ENCODE measurements around the gene DTX1.
"Not testable (repeated sequence)": the region's sequence is repeated elsewhere in the genome, so short reads cannot be mapped to it uniquely, and the experiment has no call there.

The DTX1 gene

DNA sequence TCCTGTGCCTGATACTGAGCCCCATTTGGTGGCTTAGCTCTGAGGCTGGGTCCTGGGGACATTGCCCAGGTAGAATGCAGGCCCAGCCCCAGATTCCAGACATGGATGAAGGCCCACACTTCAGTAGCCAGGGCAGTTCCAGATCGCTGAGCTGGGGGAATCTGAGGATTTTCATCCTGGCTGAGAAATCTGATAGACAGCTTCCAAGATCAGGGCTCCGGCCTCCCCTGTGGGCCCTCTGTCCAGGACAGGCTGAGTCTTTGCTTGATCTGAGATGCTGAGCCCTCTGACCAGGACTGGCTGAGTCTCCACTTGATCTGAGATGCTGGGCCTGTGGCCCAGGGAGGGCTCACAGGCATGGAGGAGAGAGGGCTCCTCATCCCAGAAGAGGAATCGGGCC lies 82.3 kb downstream of the DTX1 start:
- H3K36me3 ChIP-seq (ENCODE audit: control insufficient read depth, insufficient read depth, low read length) = no peaks in the 10 kb centered on the region
- no peak overlapping the region for H3K9ac ChIP-seq (ENCODE audit: low read depth, low read length)
- peaks cover 14% of the 10 kb centered on the region for H3K27me3 ChIP-seq (ENCODE audit: control insufficient read depth, insufficient read depth, low read length)
- H3K4me1 ChIP-seq (ENCODE audit: control insufficient read depth, insufficient read depth, low read length) = peaks cover 6% of the 10 kb centered on the region
- H3K9me3 ChIP-seq (ENCODE audit: control insufficient read depth, insufficient read depth, low read length) = no peaks in the 10 kb centered on the region
- H3K4me3 ChIP-seq (ENCODE audit: low read depth, low read length) = no peak overlapping the region

- Histone ChIP-seq H3K36me3 (ENCODE audit: control insufficient read depth, insufficient read depth, low read length) (no peaks in the 10 kb centered on the region), H3K9ac (ENCODE audit: low read depth, low read length) (no peak overlapping the region), H3K4me1 (ENCODE audit: control insufficient read depth, insufficient read depth, low read length) (peaks cover 6% of the 10 kb centered on the region), H3K27me3 (ENCODE audit: control insufficient read depth, insufficient read depth, low read length) (peaks cover 4% of the 10 kb centered on the region), H3K4me3 (ENCODE audit: low read depth, low read length) (no peak overlapping the region), H3K9me3 (ENCODE audit: control insufficient read depth, insufficient read depth, low read length) (no peaks in the 10 kb centered on the region)
Observed at GRCh38 chr12:113140706-113141105, 84.2 kb downstream of the DTX1 start.

DNA sequence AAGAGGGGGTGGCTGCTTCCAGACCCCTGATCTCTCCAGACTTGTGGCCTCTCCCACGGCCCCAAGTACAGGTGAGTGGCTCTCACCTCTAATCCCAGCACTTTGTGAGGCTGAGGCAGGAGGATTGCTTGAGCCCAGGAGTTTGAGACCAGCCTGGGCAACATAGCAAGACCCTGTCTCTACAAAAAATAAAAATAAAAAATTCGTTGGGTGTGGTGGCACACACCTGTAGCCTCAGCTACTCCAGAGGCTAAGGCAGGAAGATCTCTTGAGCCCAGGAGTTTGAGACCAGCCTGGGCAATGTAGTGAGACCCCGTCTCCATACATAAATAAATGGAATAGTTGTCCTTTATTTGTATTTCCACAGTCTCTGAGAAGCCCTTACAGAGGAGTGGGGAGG lies 85.2 kb downstream of the DTX1 start:
- H3K4me3 ChIP-seq (ENCODE audit: low read depth, low read length); H3K9ac ChIP-seq (ENCODE audit: low read depth, low read length); H3K27me3 ChIP-seq (ENCODE audit: control insufficient read depth, insufficient read depth, low read length); H3K4me1 ChIP-seq (ENCODE audit: control insufficient read depth, insufficient read depth, low read length); H3K36me3 ChIP-seq (ENCODE audit: control insufficient read depth, insufficient read depth, low read length); H3K9me3 ChIP-seq (ENCODE audit: control insufficient read depth, insufficient read depth, low read length): not testable (repeated sequence)

- no peaks in the 10 kb centered on the region for H3K36me3 ChIP-seq (ENCODE audit: control insufficient read depth, insufficient read depth, low read length)
- H3K27me3 ChIP-seq (ENCODE audit: control insufficient read depth, insufficient read depth, low read length) = no peaks in the 10 kb centered on the region
- H3K4me3 ChIP-seq (ENCODE audit: low read depth, low read length) = no peak overlapping the region
- H3K4me1 ChIP-seq (ENCODE audit: control insufficient read depth, insufficient read depth, low read length) = peaks cover 2% of the 10 kb centered on the region
- no peaks in the 10 kb centered on the region for H3K9me3 ChIP-seq (ENCODE audit: control insufficient read depth, insufficient read depth, low read length)
- no peak overlapping the region for H3K9ac ChIP-seq (ENCODE audit: low read depth, low read length)
Observed at GRCh38 chr12:113142173-113142885, 85.8 kb downstream of the DTX1 start.

- Histone ChIP-seq H3K9me3 (ENCODE audit: control insufficient read depth, insufficient read depth, low read length) (no peaks in the 10 kb centered on the region), H3K9ac (ENCODE audit: low read depth, low read length) (no peak overlapping the region), H3K4me1 (ENCODE audit: control insufficient read depth, insufficient read depth, low read length) (peaks cover 2% of the 10 kb centered on the region), H3K36me3 (ENCODE audit: control insufficient read depth, insufficient read depth, low read length) (no peaks in the 10 kb centered on the region), H3K27me3 (ENCODE audit: control insufficient read depth, insufficient read depth, low read length) (no peaks in the 10 kb centered on the region), H3K4me3 (ENCODE audit: low read depth, low read length) (no peak overlapping the region)
Observed at GRCh38 chr12:113142886-113143332, 86.4 kb downstream of the DTX1 start.

DNA sequence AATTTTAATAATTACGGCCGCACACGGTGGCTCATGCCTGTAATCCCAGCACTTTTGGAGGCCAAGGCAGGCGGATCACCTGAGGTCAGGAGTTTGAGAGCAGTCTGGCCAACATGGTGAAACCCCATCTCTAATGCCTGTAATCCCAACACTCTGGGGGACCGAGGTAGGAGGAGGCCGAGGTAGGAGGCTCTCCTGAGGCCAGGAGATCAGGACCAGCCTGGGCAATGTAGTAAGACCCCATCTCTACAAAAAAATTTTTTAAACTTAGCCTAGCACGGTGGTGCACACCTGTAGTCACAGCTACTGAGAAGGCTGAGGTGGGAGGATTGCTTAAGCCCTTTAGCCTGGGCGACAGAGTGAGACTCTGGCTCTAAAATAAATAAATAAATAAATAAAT lies 87.4 kb downstream of the DTX1 start:
- no peaks in the 10 kb centered on the region for H3K36me3 ChIP-seq (ENCODE audit: control insufficient read depth, insufficient read depth, low read length)
- H3K27me3 ChIP-seq (ENCODE audit: control insufficient read depth, insufficient read depth, low read length) = no peaks in the 10 kb centered on the region
- no peaks in the 10 kb centered on the region for H3K9me3 ChIP-seq (ENCODE audit: control insufficient read depth, insufficient read depth, low read length)
- H3K9ac ChIP-seq (ENCODE audit: low read depth, low read length) = no peak overlapping the region
- no peak overlapping the region for H3K4me3 ChIP-seq (ENCODE audit: low read depth, low read length)
- peaks cover 2% of the 10 kb centered on the region for H3K4me1 ChIP-seq (ENCODE audit: control insufficient read depth, insufficient read depth, low read length)

DNA sequence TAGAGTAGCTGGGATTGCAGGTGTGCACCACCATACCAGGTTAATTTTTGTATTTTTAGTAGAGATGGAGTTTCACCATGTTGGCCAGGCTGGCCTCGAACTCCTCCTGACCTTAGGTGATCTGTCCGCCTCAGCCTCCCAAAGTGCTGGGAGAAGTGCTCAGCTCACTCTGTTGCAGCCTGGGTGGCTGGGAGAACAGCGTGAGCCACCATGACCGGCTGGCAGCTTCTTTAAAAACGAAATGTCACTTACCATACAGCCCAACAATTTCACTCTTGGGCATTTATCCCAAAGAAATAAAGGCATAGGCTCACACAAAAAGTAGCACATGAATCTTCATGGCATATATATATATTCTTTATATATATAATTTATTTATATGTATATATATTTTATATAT lies 88.3 kb downstream of the DTX1 start:
- peaks cover 4% of the 10 kb centered on the region for H3K4me1 ChIP-seq (ENCODE audit: control insufficient read depth, insufficient read depth, low read length)
- no peaks in the 10 kb centered on the region for H3K36me3 ChIP-seq (ENCODE audit: control insufficient read depth, insufficient read depth, low read length)
- peaks cover 1% of the 10 kb centered on the region for H3K27me3 ChIP-seq (ENCODE audit: control insufficient read depth, insufficient read depth, low read length)
- no peak overlapping the region for H3K4me3 ChIP-seq (ENCODE audit: low read depth, low read length)
- no peak overlapping the region for H3K9ac ChIP-seq (ENCODE audit: low read depth, low read length)
- no peaks in the 10 kb centered on the region for H3K9me3 ChIP-seq (ENCODE audit: control insufficient read depth, insufficient read depth, low read length)

GRCh38 chr12:113145720-113146551 lies 89.4 kb downstream of the DTX1 start:
- Histone ChIP-seq H3K9ac (ENCODE audit: low read depth, low read length) (no peak overlapping the region), H3K36me3 (ENCODE audit: control insufficient read depth, insufficient read depth, low read length) (no peaks in the 10 kb centered on the region), H3K27me3 (ENCODE audit: control insufficient read depth, insufficient read depth, low read length) (peaks cover 11% of the 10 kb centered on the region), H3K4me3 (ENCODE audit: low read depth, low read length) (no peak overlapping the region), H3K9me3 (ENCODE audit: control insufficient read depth, insufficient read depth, low read length) (no peaks in the 10 kb centered on the region), H3K4me1 (ENCODE audit: control insufficient read depth, insufficient read depth, low read length) (peaks cover 5% of the 10 kb centered on the region)

GRCh38 chr12:113146999-113147398 lies 90.5 kb downstream of the DTX1 start:
- no peak overlapping the region for H3K9ac ChIP-seq (ENCODE audit: low read depth, low read length)
- no peak overlapping the region for H3K4me3 ChIP-seq (ENCODE audit: low read depth, low read length)
- no peaks in the 10 kb centered on the region for H3K9me3 ChIP-seq (ENCODE audit: control insufficient read depth, insufficient read depth, low read length)
- no peaks in the 10 kb centered on the region for H3K36me3 ChIP-seq (ENCODE audit: control insufficient read depth, insufficient read depth, low read length)
- peaks cover 18% of the 10 kb centered on the region for H3K27me3 ChIP-seq (ENCODE audit: control insufficient read depth, insufficient read depth, low read length)
- H3K4me1 ChIP-seq (ENCODE audit: control insufficient read depth, insufficient read depth, low read length) = peaks cover 5% of the 10 kb centered on the region

Measured in iPS-15b (cell line).